ENCODE measurements around the gene AIF1L. TPM values are rescaled to one million over a fixed set of nuclear protein-coding genes. Genes with fewer than 3 reads are reported as not detected.
A peak's percentile ranks its signal among the peaks of the same experiment; 100 is the strongest.
"Not testable (repeated sequence)": the region's sequence is repeated elsewhere in the genome, so short reads cannot be mapped to it uniquely, and the experiment has no call there.

Gene AIF1L
- total and polyA plus RNA-seq, 2 donors (not counting 1 experiment from before 2014, with no cell fraction given): not detected

- 87% methylated on average over 8 of the region's 8 CpGs for WGBS (ENCODE audit: insufficient coverage)
- H3K4me1 Mint-ChIP-seq: peaks cover 12% of the 10 kb centered on the region
- ChIA-PET POLR2A (no interaction called here), CTCF (interaction anchor here (0.6 to 1.9 kb wide), 3 partner anchors 42 to 1901 kb away, joined by 3 to 6 read pairs (median 3); no protein-coding TSS in a partner anchor)
- Histone ChIP-seq H3K36me3 (replicated peaks in 1 of 2; ENCODE audit: control extremely low read depth in 1 of 2, control insufficient read depth in 1 of 2, extremely low read depth in 1 of 2, insufficient read depth in 2 of 2, low read length in 1 of 2) (no peaks in the 10 kb centered on the region), H3K4me3 (ENCODE audit: control extremely low read depth in 1 of 5, extremely low read depth in 1 of 5, insufficient read depth in 1 of 5, low read depth in 2 of 5, low read length in 4 of 5) (no peak overlapping the region), H2AFZ (ENCODE audit: insufficient read depth, low read depth, low read length, poor library complexity, severe bottlenecking) (no peak overlapping the region), H3K9me3 (ENCODE audit: control extremely low read depth in 1 of 3, control insufficient read depth in 2 of 3, insufficient read depth in 1 of 3, low read length in 2 of 3) (no peaks in the 10 kb centered on the region), H3K27ac (ENCODE audit: low read length in 2 of 2) (no peak overlapping the region), H3K4me2 (replicated peaks; ENCODE audit: low read depth, low read length, poor library complexity, severe bottlenecking) (no peak overlapping the region), H3K9ac (ENCODE audit: low read length) (no peak overlapping the region), H3K79me2 (ENCODE audit: control insufficient read depth, insufficient read depth, low read length) (no peaks in the 10 kb centered on the region), H4K20me1 (ENCODE audit: control insufficient read depth, insufficient read depth, low read length, poor library complexity, severe bottlenecking) (no peaks in the 10 kb centered on the region), H3K4me1 (ENCODE audit: control insufficient read depth in 2 of 2, insufficient read depth in 2 of 2, low read length in 2 of 2) (peaks cover 5 to 11% of the 10 kb centered on the region in 2 donors), H3K27me3 (replicated peaks in 1 of 4; ENCODE audit: control extremely low read depth in 1 of 4, control insufficient read depth in 3 of 4, insufficient read depth in 4 of 4, low read length in 3 of 4) (peaks cover 0 to 38% (median 16%) of the 10 kb centered on the region in 4 experiments)
- H3K9me3 Mint-ChIP-seq (ENCODE audit: insufficient read depth): no peaks in the 10 kb centered on the region
- H3K4me3 Mint-ChIP-seq: peak overlapping the region; percentile 16
- no peak overlapping the region for H3K27ac Mint-ChIP-seq
- intact Hi-C loops (cut with micrococcal nuclease): no loop called here
- no peak for ATAC-seq (ENCODE audit: low read depth)
- DNase-seq: no peak
- no peak for TF ChIP-seq CTCF (IDR thresholded peaks at IDR 0.05)
- TF ChIP-seq EZH2 (IDR thresholded peaks at IDR 0.05; ENCODE audit: borderline replicate concordance, insufficient read depth, low read depth, low read length, poor library complexity, severe bottlenecking): no peak
- H3K27me3 Mint-ChIP-seq: peaks cover 28% of the 10 kb centered on the region
Observed at GRCh38 chr9:131099102-131099606, 2.8 kb downstream of the AIF1L start.

DNA sequence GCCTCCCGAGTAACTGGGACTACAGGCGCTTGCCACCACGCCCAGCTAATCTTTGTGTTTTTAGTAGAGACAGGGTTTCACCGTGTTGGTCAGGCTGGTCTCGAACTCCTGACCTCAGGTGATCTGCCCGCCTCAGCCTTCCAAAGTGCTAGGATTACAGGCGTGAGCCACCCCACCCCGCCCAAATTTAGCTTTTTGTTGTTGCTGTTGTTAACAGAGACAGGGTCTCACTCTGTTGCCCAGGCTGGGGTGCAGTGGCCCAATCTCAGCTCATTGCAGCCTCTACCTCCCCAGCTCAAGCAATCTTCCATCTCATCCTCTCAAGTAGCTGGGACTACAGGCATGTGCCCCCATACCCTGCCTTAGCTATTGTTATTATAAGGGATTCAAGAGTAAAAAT lies 3.5 kb downstream of the AIF1L start:
- intact Hi-C loops (cut with micrococcal nuclease); H3K79me2 ChIP-seq (ENCODE audit: control insufficient read depth, insufficient read depth, low read length); H3K27ac Mint-ChIP-seq; H3K36me3 ChIP-seq (replicated peaks in 1 of 2; ENCODE audit: control extremely low read depth in 1 of 2, control insufficient read depth in 1 of 2, extremely low read depth in 1 of 2, insufficient read depth in 2 of 2, low read length in 1 of 2); H3K9me3 Mint-ChIP-seq (ENCODE audit: insufficient read depth); H4K20me1 ChIP-seq (ENCODE audit: control insufficient read depth, insufficient read depth, low read length, poor library complexity, severe bottlenecking); ATAC-seq (ENCODE audit: low read depth); H3K4me2 ChIP-seq (replicated peaks; ENCODE audit: low read depth, low read length, poor library complexity, severe bottlenecking); POLR2A ChIA-PET; H3K4me3 Mint-ChIP-seq; H3K9me3 ChIP-seq (ENCODE audit: control extremely low read depth in 1 of 3, control insufficient read depth in 2 of 3, insufficient read depth in 1 of 3, low read length in 2 of 3); H3K27ac ChIP-seq (ENCODE audit: low read length in 2 of 2); DNase-seq; H2AFZ ChIP-seq (ENCODE audit: insufficient read depth, low read depth, low read length, poor library complexity, severe bottlenecking); H3K4me3 ChIP-seq (ENCODE audit: control extremely low read depth in 1 of 5, extremely low read depth in 1 of 5, insufficient read depth in 1 of 5, low read depth in 2 of 5, low read length in 4 of 5); H3K9ac ChIP-seq (ENCODE audit: low read length): not testable (repeated sequence)
- Histone ChIP-seq H3K4me1 (ENCODE audit: control insufficient read depth in 2 of 2, insufficient read depth in 2 of 2, low read length in 2 of 2) (peaks cover 5 to 11% of the 10 kb centered on the region in 2 donors), H3K27me3 (replicated peaks in 1 of 4; ENCODE audit: control extremely low read depth in 1 of 4, control insufficient read depth in 3 of 4, insufficient read depth in 4 of 4, low read length in 3 of 4) (peaks cover 0 to 32% (median 10%) of the 10 kb centered on the region in 4 experiments)
- Mint-ChIP-seq H3K4me1 (peaks cover 12% of the 10 kb centered on the region), H3K27me3 (peaks cover 21% of the 10 kb centered on the region)
- 100% methylated on average over 5 of the region's 8 CpGs for WGBS (ENCODE audit: insufficient coverage)
- CTCF ChIA-PET: interaction anchor here (1.1 kb wide), 1 partner anchor 12 kb away, joined by 3 read pairs; no protein-coding TSS in a partner anchor
